NCI-H510A (cell line): ENCODE measurements around the gene FAT1.
"Not testable (repeated sequence)": the region's sequence is repeated elsewhere in the genome, so short reads cannot be mapped to it uniquely, and the experiment has no call there.

Experiments
- DNase-seq: peaks from one replicate; lab custom pipeline; 2025; lab: John Stamatoyannopoulos, UW

Gene FAT1

GRCh38 chr4:186723292-186724057 is at the start of gene FAT1:
FAT1 (minus strand) TSS chr4:186723856; CDS start chr4:186709827, 14,029 bp downstream.
- DNase-seq: peak; percentile 32

- DNase-seq: no peak
These were observed 49.4 kb upstream of the FAT1 start for GRCh38 chr4:186772936-186773487.

- no peak for DNase-seq
These were observed 48.0 kb upstream of the FAT1 start for GRCh38 chr4:186771624-186772023.

- no peak for DNase-seq
These were observed 47.0 kb upstream of the FAT1 start for GRCh38 chr4:186770481-186771175.

- DNase-seq: no peak
These were observed 44.1 kb upstream of the FAT1 start for GRCh38 chr4:186767794-186768193.

- no peak for DNase-seq
These were observed 42.3 kb upstream of the FAT1 start for GRCh38 chr4:186765673-186766546.

GRCh38 chr4:186765138-186765537 is 41.5 kb upstream of the FAT1 start:
- DNase-seq: no peak

- DNase-seq: no peak
These were observed 40.8 kb upstream of the FAT1 start for GRCh38 chr4:186764457-186764856.

- no peak for DNase-seq
These were observed 39.2 kb upstream of the FAT1 start for GRCh38 chr4:186762865-186763264.

GRCh38 chr4:186762361-186762760 is 38.7 kb upstream of the FAT1 start:
- no peak for DNase-seq

GRCh38 chr4:186761956-186762355 is 38.3 kb upstream of the FAT1 start:
- not testable (repeated sequence) for DNase-seq

- no peak for DNase-seq
These were observed 37.7 kb upstream of the FAT1 start for GRCh38 chr4:186761393-186761792.

- no peak for DNase-seq
These were observed 36.9 kb upstream of the FAT1 start for GRCh38 chr4:186760576-186760975.

GRCh38 chr4:186759990-186760389 is 36.3 kb upstream of the FAT1 start:
- DNase-seq: no peak

- DNase-seq: no peak
These were observed 35.5 kb upstream of the FAT1 start for GRCh38 chr4:186758929-186759682.

GRCh38 chr4:186757696-186758355 is 34.2 kb upstream of the FAT1 start:
- DNase-seq: no peak

- DNase-seq: not testable (repeated sequence)
These were observed 32.9 kb upstream of the FAT1 start for GRCh38 chr4:186756550-186756949.

GRCh38 chr4:186755550-186756519 is 32.2 kb upstream of the FAT1 start:
- DNase-seq: no peak

GRCh38 chr4:186754976-186755375 is 31.3 kb upstream of the FAT1 start:
- DNase-seq: no peak

GRCh38 chr4:186752325-186752724 is 28.7 kb upstream of the FAT1 start:
- no peak for DNase-seq
